NCI-H2029 treated with DMSO at 0.1 percent for 48 hours (cell line): ENCODE measurements around the gene TSTD1.

Experiments used
- DNase-seq: peaks from one replicate; lab custom pipeline; 2025; lab: John Stamatoyannopoulos, UW

TSTD1 gene

DNA sequence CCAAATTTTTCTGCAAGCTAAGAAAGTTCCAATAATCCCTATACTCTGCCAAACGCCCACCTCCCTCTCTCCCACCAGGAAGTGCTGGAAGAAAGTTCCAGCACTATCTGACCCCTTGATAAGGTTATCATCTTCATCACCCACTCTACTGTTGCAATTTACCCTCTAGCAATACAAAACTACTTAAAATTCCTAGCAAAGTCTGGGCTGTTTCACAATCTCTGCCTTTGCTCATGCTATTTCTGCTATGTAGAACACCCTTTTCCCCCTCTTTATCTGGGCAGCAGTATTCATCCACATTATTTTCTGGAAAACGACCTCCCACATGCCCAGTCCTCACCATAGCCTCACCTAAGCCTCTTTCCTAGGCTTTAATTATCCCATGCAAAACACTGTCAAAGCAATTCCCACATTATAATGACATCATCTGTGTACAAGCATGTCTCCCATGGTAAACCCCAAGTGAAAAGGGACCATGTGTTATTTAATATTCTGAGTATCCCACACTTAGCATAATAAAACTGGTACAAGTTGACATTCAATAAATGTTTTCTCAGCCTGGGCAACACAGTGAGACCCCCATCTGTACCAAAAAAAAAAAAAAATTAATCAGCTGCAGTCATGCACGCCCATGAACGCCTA, 29.8 kb downstream of the TSTD1 start:
- no peak for DNase-seq

- DNase-seq: no peak
These were observed 31.4 kb downstream of the TSTD1 start for GRCh38 chr1:161007369-161007768.

DNA sequence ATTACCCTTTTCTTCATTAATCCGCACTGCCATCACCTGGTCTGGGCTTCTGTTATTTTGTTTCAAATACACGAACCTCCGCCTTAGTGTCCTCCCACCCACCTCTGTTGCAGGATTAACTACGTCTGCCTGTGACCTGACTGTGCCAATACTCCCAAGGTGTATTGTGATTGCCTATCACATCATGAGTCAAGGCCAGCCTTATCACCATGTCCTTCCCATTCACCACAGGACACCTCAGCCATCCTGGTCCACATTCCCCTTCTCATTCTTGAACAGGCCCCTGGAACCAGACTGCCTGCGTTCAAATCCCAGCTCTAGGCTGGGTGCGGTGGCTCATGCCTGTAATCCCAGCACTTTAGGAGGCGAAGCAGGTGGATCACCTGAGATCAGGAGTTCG, 32.2 kb downstream of the TSTD1 start:
- no peak for DNase-seq

GRCh38 chr1:161001525-161001924, 37.2 kb downstream of the TSTD1 start:
- peak; percentile 51 for DNase-seq

GRCh38 chr1:161000736-161001480, 37.9 kb downstream of the TSTD1 start:
- DNase-seq: no peak

GRCh38 chr1:160999376-160999775, 39.4 kb downstream of the TSTD1 start:
- no peak for DNase-seq

- no peak for DNase-seq
These were observed 41.3 kb downstream of the TSTD1 start for GRCh38 chr1:160997323-160998038.

DNA sequence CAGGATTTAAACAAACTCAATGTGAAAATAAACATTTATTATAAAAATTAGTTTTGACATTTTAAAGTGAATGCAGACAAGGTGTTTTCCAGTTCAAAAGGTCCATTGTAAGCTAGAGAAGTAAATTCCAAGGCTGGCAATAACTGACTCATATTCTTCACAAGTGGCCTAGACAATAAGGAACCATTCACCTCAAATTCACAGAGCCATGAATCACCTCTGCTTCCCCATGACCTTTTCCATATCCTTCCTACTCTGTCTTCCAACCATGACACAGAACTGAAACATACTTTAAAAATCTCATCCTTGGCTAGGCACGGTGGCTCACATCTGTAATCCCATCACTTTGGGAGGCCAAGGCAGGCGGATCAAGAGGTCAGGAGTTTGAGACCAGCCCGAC, 42.6 kb downstream of the TSTD1 start:
- no peak for DNase-seq

DNA sequence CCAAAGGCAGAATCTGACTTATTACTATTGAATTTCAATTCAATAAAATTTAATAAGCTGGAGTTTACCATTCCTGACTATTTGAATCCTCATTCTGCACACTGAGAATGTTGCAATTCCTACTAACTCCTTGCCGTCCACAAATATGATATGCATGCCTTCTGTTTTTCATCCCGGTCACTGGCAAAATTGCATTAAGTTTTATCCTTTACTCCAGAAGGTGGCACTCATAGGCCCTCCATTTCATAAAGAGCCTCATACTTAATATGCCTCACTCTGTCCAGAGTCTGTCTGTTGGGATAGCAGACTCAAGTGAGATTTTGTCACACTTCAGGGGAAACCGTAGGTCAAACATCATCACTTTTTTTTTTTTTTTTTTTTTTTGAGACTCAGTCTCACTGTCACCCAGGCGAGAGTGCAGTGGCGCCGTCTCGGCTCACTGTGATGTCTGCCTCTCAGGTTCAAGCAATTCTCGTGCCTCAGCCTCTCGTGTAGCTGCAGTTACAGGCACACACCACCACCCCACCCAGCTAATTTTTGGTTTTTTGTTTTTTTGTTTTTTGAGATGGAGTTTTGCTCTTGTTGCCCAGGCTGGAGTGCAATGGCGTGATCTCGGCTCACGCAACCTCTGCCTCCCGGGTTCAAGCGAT, 45.1 kb downstream of the TSTD1 start:
- no peak for DNase-seq

- peak; percentile 56 for DNase-seq
These were observed 46.7 kb downstream of the TSTD1 start for GRCh38 chr1:160992036-160992435.
